Measurements from ENCODE around the gene CDH8. TPM values are rescaled to one million over a fixed set of nuclear protein-coding genes. Genes with fewer than 3 reads are reported as not detected.

Gene CDH8
- total and polyA plus RNA-seq, 2 donors (not counting 1 experiment from before 2014, with no cell fraction given), result not detected

DNA sequence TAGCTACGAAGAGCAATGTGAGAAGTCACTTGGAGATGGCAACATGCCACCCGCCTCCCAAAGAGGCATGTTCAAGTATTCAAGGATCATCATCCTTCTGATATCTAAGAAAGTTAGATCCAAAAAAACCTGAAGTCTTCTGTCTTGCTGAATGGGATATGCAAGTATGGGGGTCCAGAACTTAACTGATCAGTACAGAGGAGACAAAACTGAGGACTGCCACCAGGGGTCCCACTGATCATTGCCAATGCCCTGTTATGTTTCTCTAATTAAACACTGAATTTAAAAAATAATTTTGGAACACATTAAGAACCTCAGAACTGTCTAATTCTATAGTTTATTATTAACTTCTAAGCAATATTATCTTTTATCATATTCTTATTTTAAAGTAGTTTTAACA is 99.7 kb downstream of the CDH8 start:
- no peak overlapping the region for H3K4me3 ChIP-seq (ENCODE audit: control extremely low read depth in 1 of 5, extremely low read depth in 1 of 5, insufficient read depth in 1 of 5, low read depth in 2 of 5, low read length in 4 of 5)
- H3K9me3 ChIP-seq (ENCODE audit: control extremely low read depth in 1 of 3, control insufficient read depth in 2 of 3, insufficient read depth in 1 of 3, low read length in 2 of 3), result no peaks in the 10 kb centered on the region
- no peak overlapping the region for H3K27ac ChIP-seq (ENCODE audit: low read length in 2 of 2)
- no peaks in the 10 kb centered on the region for H3K27me3 ChIP-seq (replicated peaks in 1 of 4; ENCODE audit: control extremely low read depth in 1 of 4, control insufficient read depth in 3 of 4, insufficient read depth in 4 of 4, low read length in 3 of 4)
- DNase-seq (no peak), ATAC-seq (ENCODE audit: low read depth) (no peak)
- no peaks in the 10 kb centered on the region for H3K36me3 ChIP-seq (replicated peaks in 1 of 2; ENCODE audit: control extremely low read depth in 1 of 2, control insufficient read depth in 1 of 2, extremely low read depth in 1 of 2, insufficient read depth in 2 of 2, low read length in 1 of 2)
- H3K79me2 ChIP-seq (ENCODE audit: control insufficient read depth, insufficient read depth, low read length), result no peaks in the 10 kb centered on the region
- WGBS (ENCODE audit: insufficient coverage), result 100% methylated on average over 1 of the region's 2 CpGs
- H3K4me2 ChIP-seq (replicated peaks; ENCODE audit: low read depth, low read length, poor library complexity, severe bottlenecking), result no peak overlapping the region
- no peaks in the 10 kb centered on the region for H3K9me3 Mint-ChIP-seq (ENCODE audit: insufficient read depth)
- H3K4me1 Mint-ChIP-seq, result no peaks in the 10 kb centered on the region
- no peaks in the 10 kb centered on the region for H4K20me1 ChIP-seq (ENCODE audit: control insufficient read depth, insufficient read depth, low read length, poor library complexity, severe bottlenecking)
- H3K4me1 ChIP-seq (ENCODE audit: control insufficient read depth in 2 of 2, insufficient read depth in 2 of 2, low read length in 2 of 2), result no peaks in the 10 kb centered on the region
- no peak for TF ChIP-seq EZH2 (IDR thresholded peaks at IDR 0.05; ENCODE audit: borderline replicate concordance, insufficient read depth, low read depth, low read length, poor library complexity, severe bottlenecking)
- TF ChIP-seq, protein P1, sequence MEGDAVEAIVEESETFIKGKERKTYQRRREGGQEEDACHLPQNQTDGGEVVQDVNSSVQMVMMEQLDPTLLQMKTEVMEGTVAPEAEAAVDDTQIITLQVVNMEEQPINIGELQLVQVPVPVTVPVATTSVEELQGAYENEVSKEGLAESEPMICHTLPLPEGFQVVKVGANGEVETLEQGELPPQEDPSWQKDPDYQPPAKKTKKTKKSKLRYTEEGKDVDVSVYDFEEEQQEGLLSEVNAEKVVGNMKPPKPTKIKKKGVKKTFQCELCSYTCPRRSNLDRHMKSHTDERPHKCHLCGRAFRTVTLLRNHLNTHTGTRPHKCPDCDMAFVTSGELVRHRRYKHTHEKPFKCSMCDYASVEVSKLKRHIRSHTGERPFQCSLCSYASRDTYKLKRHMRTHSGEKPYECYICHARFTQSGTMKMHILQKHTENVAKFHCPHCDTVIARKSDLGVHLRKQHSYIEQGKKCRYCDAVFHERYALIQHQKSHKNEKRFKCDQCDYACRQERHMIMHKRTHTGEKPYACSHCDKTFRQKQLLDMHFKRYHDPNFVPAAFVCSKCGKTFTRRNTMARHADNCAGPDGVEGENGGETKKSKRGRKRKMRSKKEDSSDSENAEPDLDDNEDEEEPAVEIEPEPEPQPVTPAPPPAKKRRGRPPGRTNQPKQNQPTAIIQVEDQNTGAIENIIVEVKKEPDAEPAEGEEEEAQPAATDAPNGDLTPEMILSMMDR (IDR thresholded peaks at IDR 0.05), result no peak
- ChIA-PET CTCF (no interaction called here), POLR2A (no interaction called here)
- H3K27ac Mint-ChIP-seq, result no peak overlapping the region
- no peaks in the 10 kb centered on the region for H3K27me3 Mint-ChIP-seq
- no peak overlapping the region for H3K4me3 Mint-ChIP-seq
- H3K9ac ChIP-seq (ENCODE audit: low read length), result no peak overlapping the region
- no peak overlapping the region for H2AFZ ChIP-seq (ENCODE audit: insufficient read depth, low read depth, low read length, poor library complexity, severe bottlenecking)
- intact Hi-C loops (cut with micrococcal nuclease), result no loop called here

DNA sequence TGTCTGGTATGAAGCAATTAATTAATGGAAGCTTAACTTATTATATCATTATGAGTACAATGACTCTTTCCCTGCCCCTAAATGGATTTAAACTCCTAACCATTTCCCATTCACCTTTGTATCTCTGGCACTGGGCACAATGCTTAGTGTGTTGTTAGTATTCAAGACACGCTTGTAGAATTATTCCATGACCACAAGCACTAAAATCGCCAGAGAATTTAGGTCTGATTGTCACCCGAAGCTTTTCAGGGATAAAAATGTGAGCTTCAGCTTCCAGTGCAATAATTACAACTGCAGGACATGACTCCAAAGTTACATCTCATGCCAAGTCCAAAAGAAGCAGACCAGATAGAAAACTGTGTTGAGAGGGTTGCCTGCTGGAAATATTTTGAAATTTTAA is 101.6 kb downstream of the CDH8 start:
- Histone ChIP-seq H3K36me3 (replicated peaks in 1 of 2; ENCODE audit: control extremely low read depth in 1 of 2, control insufficient read depth in 1 of 2, extremely low read depth in 1 of 2, insufficient read depth in 2 of 2, low read length in 1 of 2) (no peaks in the 10 kb centered on the region), H2AFZ (ENCODE audit: insufficient read depth, low read depth, low read length, poor library complexity, severe bottlenecking) (no peak overlapping the region), H3K4me2 (replicated peaks; ENCODE audit: low read depth, low read length, poor library complexity, severe bottlenecking) (no peak overlapping the region), H3K79me2 (ENCODE audit: control insufficient read depth, insufficient read depth, low read length) (no peaks in the 10 kb centered on the region), H3K27ac (ENCODE audit: low read length in 2 of 2) (no peak overlapping the region), H3K4me3 (ENCODE audit: control extremely low read depth in 1 of 5, extremely low read depth in 1 of 5, insufficient read depth in 1 of 5, low read depth in 2 of 5, low read length in 4 of 5) (no peak overlapping the region), H3K9me3 (ENCODE audit: control extremely low read depth in 1 of 3, control insufficient read depth in 2 of 3, insufficient read depth in 1 of 3, low read length in 2 of 3) (no peaks in the 10 kb centered on the region), H3K4me1 (ENCODE audit: control insufficient read depth in 2 of 2, insufficient read depth in 2 of 2, low read length in 2 of 2) (no peaks in the 10 kb centered on the region), H3K27me3 (replicated peaks in 1 of 4; ENCODE audit: control extremely low read depth in 1 of 4, control insufficient read depth in 3 of 4, insufficient read depth in 4 of 4, low read length in 3 of 4) (no peaks in the 10 kb centered on the region), H3K9ac (ENCODE audit: low read length) (no peak overlapping the region), H4K20me1 (ENCODE audit: control insufficient read depth, insufficient read depth, low read length, poor library complexity, severe bottlenecking) (no peaks in the 10 kb centered on the region)
- POLR2A ChIA-PET, result no interaction called here
- CTCF ChIA-PET, result no interaction called here
- no peaks in the 10 kb centered on the region for H3K9me3 Mint-ChIP-seq (ENCODE audit: insufficient read depth)
- H3K27ac Mint-ChIP-seq, result no peak overlapping the region
- ATAC-seq (ENCODE audit: low read depth) (no peak), DNase-seq (no peak)
- H3K27me3 Mint-ChIP-seq, result no peaks in the 10 kb centered on the region
- no peaks in the 10 kb centered on the region for H3K4me1 Mint-ChIP-seq
- H3K4me3 Mint-ChIP-seq, result no peak overlapping the region
- TF ChIP-seq, protein P1 (IDR thresholded peaks at IDR 0.05), result no peak
- TF ChIP-seq EZH2 (IDR thresholded peaks at IDR 0.05; ENCODE audit: borderline replicate concordance, insufficient read depth, low read depth, low read length, poor library complexity, severe bottlenecking), result no peak
- intact Hi-C loops (cut with micrococcal nuclease), result no loop called here
- 92% methylated on average over 2 of the region's 3 CpGs for WGBS (ENCODE audit: insufficient coverage)
